HTR-8/SVneo (cell line): ENCODE results near the gene ZCCHC2.
A peak's percentile ranks its signal among the peaks of the same experiment; 100 is the strongest.

Experiments used
- DNase-seq: peaks from one replicate; pipeline ENCODE4 v3.0.0; 2011; ENCODE audit warnings: low spot score, mixed read lengths; ENCODE audit not compliant: insufficient read length
- FAIRE-seq: peaks from 2 replicates; lab custom pipeline; 2011; peaks lifted over from hg19 to GRCh38; lab: Jason Lieb, UNC

Gene ZCCHC2

DNA sequence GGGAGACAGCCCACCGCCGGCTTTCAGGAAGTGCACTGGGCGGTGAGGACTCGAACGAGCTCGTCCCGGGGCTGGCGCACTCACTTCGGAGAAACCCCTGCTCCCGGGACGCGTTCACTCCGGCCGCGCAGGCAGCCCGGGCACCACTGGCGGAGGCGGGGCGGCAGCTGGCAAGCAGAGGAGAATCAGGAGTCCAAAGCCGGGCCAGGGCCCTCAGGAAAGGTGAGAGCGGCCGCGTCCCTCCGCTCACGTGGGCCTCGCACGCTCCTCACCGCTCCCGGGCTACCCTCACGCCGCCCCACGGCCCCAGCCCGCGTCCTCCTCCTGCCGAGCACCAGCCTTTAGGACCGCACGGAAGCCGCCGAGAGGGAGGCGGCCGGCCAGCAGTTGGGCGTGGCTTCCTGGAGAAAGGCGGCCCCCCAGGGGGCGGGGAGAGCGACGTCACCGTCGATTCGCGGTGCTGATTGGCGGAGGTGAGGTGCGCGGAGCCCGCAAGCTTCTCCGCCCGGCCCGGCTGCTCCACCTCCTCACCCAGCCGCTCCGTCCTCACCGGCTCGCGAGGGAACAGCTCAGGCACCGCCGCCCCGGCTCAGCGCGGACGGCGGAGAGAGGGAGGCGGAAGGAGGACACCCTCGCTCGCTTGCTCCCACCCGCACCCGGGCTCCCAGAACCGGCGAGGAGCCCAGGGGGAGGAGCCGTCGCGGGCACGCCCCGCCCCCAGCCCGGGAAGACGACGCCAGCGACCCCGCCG lies at the start of gene ZCCHC2:
Gene ZCCHC2, plus strand, starts transcription at position 522 of the 751 bp plus-strand sequence. CDS start 400 bp downstream, outside the sequence.
- FAIRE-seq (peak; percentile 77), DNase-seq (peak; percentile 80)

GRCh38 chr18:62479574-62479973 lies 43.3 kb upstream of the ZCCHC2 start:
- no peak for DNase-seq
- FAIRE-seq, result no peak

DNA sequence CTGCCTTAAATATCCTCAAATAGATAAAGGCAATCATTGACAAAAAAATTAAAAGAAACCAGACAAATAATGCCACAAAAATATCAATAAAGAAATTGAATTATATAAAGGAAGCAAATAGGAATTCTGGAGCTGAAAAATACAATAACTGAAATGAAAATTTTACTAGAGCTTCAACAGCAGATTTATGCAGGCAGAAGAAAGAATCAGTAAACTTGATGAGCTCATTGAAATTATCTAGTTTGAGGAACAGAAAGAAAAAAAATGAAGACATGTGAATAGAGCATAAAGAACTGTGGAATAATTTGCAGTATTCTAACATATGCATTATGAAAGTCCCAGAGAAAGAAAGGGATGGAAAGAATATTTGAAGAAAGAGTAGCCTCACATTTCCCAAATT lies 41.9 kb upstream of the ZCCHC2 start:
- no peak for DNase-seq
- no peak for FAIRE-seq

- no peak for DNase-seq
- no peak for FAIRE-seq
Measured at GRCh38 chr18:62484941-62485340, 37.9 kb upstream of the ZCCHC2 start.

GRCh38 chr18:62485684-62486083 lies 37.1 kb upstream of the ZCCHC2 start:
- DNase-seq (peak; percentile 58), FAIRE-seq (no peak)

DNA sequence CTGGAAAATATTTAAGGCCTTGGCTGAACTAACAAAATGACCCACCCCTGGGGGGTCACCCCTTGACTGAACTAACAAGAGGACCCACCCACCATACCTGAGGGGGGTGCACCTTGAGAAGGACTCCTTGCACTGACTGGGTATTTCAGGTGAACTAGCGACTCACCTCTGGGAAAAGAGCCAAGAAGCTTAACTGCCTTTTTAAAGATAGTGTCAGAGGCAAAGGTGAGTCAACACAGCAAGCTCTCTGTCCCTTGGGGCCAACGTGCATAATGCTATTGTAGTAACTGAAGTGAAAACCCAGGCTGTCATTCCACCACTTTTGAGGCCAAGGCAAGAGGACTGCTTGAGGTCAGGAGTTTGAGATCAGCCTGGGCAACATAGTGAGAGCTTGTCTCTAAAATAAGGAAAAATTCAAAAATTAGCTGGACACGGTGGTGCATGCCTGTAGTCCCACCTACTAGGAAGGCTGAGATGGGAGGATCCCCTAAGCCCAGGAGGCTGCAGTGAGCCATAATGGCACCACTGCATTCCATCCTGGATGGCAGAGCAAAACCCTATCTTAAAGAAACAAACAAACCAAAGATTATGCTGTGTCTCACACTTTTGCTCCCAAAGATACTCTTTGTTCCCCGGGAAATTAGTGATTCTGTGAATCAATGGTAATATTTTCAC lies 36.4 kb upstream of the ZCCHC2 start:
- DNase-seq, result no peak
- FAIRE-seq, result no peak

DNA sequence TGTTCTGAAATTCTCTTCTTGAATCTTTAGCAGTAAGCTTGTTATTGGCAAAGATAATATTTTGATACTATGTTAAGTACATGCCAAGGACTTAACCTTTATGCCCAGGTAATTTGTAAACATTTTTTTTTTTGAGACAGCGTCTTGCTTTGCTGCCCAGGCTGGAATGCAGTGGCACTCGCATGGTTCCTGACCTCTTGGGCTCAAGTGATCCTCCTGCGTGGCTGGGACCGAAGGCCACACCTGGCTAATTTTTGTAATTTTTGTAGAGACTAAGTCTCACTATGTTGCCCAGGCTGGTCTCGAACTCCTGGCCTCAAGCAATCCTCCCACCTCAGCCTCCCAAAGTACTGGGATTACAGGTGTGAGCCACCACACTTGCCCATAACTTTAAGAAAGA lies 35.7 kb upstream of the ZCCHC2 start:
- FAIRE-seq (no peak), DNase-seq (no peak)

DNA sequence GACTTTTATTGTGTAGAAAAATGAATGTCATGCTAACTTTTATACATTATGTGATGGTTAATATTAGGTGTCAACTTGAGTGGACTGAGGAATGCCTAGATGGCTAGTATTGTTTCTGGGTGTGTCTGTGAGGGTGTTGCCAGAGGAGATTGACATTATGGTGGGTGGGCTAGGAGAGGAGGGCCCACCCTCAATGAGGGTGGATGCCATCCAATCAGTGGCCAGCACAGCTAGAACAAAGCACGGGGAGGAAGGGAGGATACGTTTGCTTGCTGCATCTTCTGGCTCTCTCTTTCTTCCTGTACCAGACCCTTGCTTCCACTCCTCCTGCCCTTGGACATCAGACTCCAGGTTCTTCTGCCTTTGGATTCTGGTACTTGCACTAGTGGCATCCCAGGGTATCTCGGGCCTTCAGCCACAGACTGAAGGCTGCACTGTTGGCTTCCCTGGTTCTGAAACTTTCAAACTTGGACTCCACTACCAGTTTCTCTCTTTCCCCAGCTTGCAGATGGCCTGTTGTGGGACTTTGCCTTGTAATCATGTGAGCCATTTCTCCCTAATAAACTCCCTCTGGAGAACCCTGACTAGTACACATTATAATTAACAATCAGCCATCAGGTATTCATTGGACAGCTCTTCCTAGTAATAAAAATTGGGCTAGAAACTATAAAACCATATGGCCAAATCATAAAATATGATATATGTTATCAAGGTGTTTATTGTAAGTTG lies 31.7 kb upstream of the ZCCHC2 start:
- FAIRE-seq, result no peak
- DNase-seq, result no peak

GRCh38 chr18:62493033-62493862 lies 29.6 kb upstream of the ZCCHC2 start:
- DNase-seq (no peak), FAIRE-seq (peak; percentile 26)

- no peak for FAIRE-seq
- no peak for DNase-seq
Measured at GRCh38 chr18:62494764-62495163, 28.1 kb upstream of the ZCCHC2 start.

GRCh38 chr18:62496262-62496661 lies 26.6 kb upstream of the ZCCHC2 start:
- no peak for FAIRE-seq

DNA sequence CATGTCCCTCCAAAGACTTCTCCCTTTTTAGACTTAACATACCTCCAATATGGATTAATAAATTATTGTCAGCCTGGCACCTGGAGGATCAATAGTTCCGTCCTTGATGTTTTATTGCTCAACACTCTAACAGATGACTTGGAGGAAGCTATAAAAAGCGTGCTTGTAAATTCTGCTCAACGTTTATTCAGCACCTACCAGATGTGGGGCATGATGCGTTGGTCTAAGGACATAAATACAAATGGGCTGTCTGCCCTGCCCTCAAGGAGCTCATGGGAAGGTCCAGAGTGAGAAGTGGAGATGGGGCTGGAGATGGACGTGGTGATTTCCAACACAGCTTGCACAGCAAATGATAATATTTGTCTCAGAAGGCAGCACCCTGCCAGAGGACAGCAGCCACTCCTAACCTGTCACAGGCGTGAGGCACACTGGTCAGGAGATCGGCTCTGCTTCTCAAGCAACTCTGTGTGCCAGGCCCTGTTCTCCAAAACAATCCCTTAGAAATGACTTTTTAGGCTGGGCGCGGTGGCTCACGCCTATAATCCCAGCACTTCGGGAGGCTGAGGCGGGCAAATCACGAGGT lies 25.5 kb upstream of the ZCCHC2 start:
- FAIRE-seq (no peak), DNase-seq (no peak)

More at GRCh38 chr18:62496262-62496661, 26.6 kb upstream of the ZCCHC2 start:
- DNase-seq, result no peak

GRCh38 chr18:62498616-62499262 lies 24.1 kb upstream of the ZCCHC2 start:
- DNase-seq, result no peak

GRCh38 chr18:62499263-62499650 lies 23.6 kb upstream of the ZCCHC2 start:
- DNase-seq, result no peak
- no peak for FAIRE-seq

More at GRCh38 chr18:62498616-62499262, 24.1 kb upstream of the ZCCHC2 start:
- FAIRE-seq, result no peak

- no peak for DNase-seq
- FAIRE-seq, result no peak
Measured at GRCh38 chr18:62500174-62500573, 22.7 kb upstream of the ZCCHC2 start.

- FAIRE-seq (no peak), DNase-seq (no peak)
Measured at GRCh38 chr18:62500966-62501591, 21.7 kb upstream of the ZCCHC2 start.

- FAIRE-seq (no peak), DNase-seq (no peak)
Measured at GRCh38 chr18:62505669-62506494, 16.9 kb upstream of the ZCCHC2 start.
